Measurements from ENCODE around the gene MLLT1.

MLLT1 gene

GRCh38 chr19:6263735-6264444 lies 15.9 kb downstream of the MLLT1 start:
- H3K9ac ChIP-seq: no peak overlapping the region

GRCh38 chr19:6263306-6263705 lies 16.5 kb downstream of the MLLT1 start:
- no peak for TF ChIP-seq CTCF (conservative IDR thresholded peaks at IDR 0.05; ENCODE audit: low read depth, low read length)
- no peak overlapping the region for H2AFZ ChIP-seq (ENCODE audit: low read depth)
- H4K20me1 ChIP-seq (ENCODE audit: insufficient read depth): no peaks in the 10 kb centered on the region
- H3K79me2 ChIP-seq (ENCODE audit: insufficient read depth, low read depth): peaks cover 30% of the 10 kb centered on the region; the same call in 1 of the 2 replicates
- peaks cover 6% of the 10 kb centered on the region; the same call in 1 of the 2 replicates for H3K36me3 ChIP-seq (ENCODE audit: insufficient read depth)
- no peak overlapping the region for H3K27ac ChIP-seq
- H3K27me3 ChIP-seq (ENCODE audit: insufficient read depth, low read depth): no peaks in the 10 kb centered on the region
- no peak overlapping the region for H3K9ac ChIP-seq
- H3K4me1 ChIP-seq (ENCODE audit: low read depth, poor library complexity, severe bottlenecking): no peaks in the 10 kb centered on the region
- no peak overlapping the region for H3K4me2 ChIP-seq
- H3K4me3 ChIP-seq (IDR thresholded peaks at IDR 0.05; ENCODE audit: insufficient read depth, low read depth, low read length): no peak overlapping the region

More at GRCh38 chr19:6263735-6264444, 15.9 kb downstream of the MLLT1 start:
- H3K4me2 ChIP-seq: no peak overlapping the region
- no peak overlapping the region for H2AFZ ChIP-seq (ENCODE audit: low read depth)
- peaks cover 34% of the 10 kb centered on the region; the same call in 1 of the 2 replicates for H3K79me2 ChIP-seq (ENCODE audit: insufficient read depth, low read depth)
- H3K27ac ChIP-seq: no peak overlapping the region
- no peaks in the 10 kb centered on the region for H3K27me3 ChIP-seq (ENCODE audit: insufficient read depth, low read depth)
- TF ChIP-seq CTCF (conservative IDR thresholded peaks at IDR 0.05; ENCODE audit: low read depth, low read length): no peak
- H4K20me1 ChIP-seq (ENCODE audit: insufficient read depth): no peaks in the 10 kb centered on the region
- H3K36me3 ChIP-seq (ENCODE audit: insufficient read depth): peaks cover 6% of the 10 kb centered on the region; the same call in 1 of the 2 replicates
- no peak overlapping the region for H3K4me3 ChIP-seq (IDR thresholded peaks at IDR 0.05; ENCODE audit: insufficient read depth, low read depth, low read length)
- no peaks in the 10 kb centered on the region for H3K4me1 ChIP-seq (ENCODE audit: low read depth, poor library complexity, severe bottlenecking)

- H4K20me1 ChIP-seq (ENCODE audit: insufficient read depth): no peaks in the 10 kb centered on the region
- H3K36me3 ChIP-seq (ENCODE audit: insufficient read depth): peaks cover 6% of the 10 kb centered on the region; the same call in 1 of the 2 replicates
- H3K27me3 ChIP-seq (ENCODE audit: insufficient read depth, low read depth): no peaks in the 10 kb centered on the region
- no peak overlapping the region for H3K4me3 ChIP-seq (IDR thresholded peaks at IDR 0.05; ENCODE audit: insufficient read depth, low read depth, low read length)
- peaks cover 28% of the 10 kb centered on the region; the same call in 1 of the 2 replicates for H3K79me2 ChIP-seq (ENCODE audit: insufficient read depth, low read depth)
- no peak overlapping the region for H3K9ac ChIP-seq
- H3K4me1 ChIP-seq (ENCODE audit: low read depth, poor library complexity, severe bottlenecking): no peaks in the 10 kb centered on the region
- no peak overlapping the region for H3K27ac ChIP-seq
- H2AFZ ChIP-seq (ENCODE audit: low read depth): no peak overlapping the region
- no peak for TF ChIP-seq CTCF (conservative IDR thresholded peaks at IDR 0.05; ENCODE audit: low read depth, low read length)
- H3K4me2 ChIP-seq: no peak overlapping the region
Observed at GRCh38 chr19:6262519-6262918, 17.3 kb downstream of the MLLT1 start.

GRCh38 chr19:6261883-6262282 lies 17.9 kb downstream of the MLLT1 start:
- peaks cover 6% of the 10 kb centered on the region; the same call in 1 of the 2 replicates for H3K36me3 ChIP-seq (ENCODE audit: insufficient read depth)
- H3K79me2 ChIP-seq (ENCODE audit: insufficient read depth, low read depth): peaks cover 29% of the 10 kb centered on the region; the same call in 1 of the 2 replicates
- H3K4me3 ChIP-seq (IDR thresholded peaks at IDR 0.05; ENCODE audit: insufficient read depth, low read depth, low read length): no peak overlapping the region
- H4K20me1 ChIP-seq (ENCODE audit: insufficient read depth): no peaks in the 10 kb centered on the region
- no peak overlapping the region for H3K27ac ChIP-seq
- no peak for TF ChIP-seq CTCF (conservative IDR thresholded peaks at IDR 0.05; ENCODE audit: low read depth, low read length)
- H3K4me1 ChIP-seq (ENCODE audit: low read depth, poor library complexity, severe bottlenecking): no peaks in the 10 kb centered on the region
- no peak overlapping the region for H3K4me2 ChIP-seq
- H3K27me3 ChIP-seq (ENCODE audit: insufficient read depth, low read depth): no peaks in the 10 kb centered on the region
- H3K9ac ChIP-seq: no peak overlapping the region
- no peak overlapping the region for H2AFZ ChIP-seq (ENCODE audit: low read depth)
